Chondrocyte (in vitro differentiated cells): Measurements from ENCODE around the gene IRF2BP2. TPM values are rescaled to one million over a fixed set of nuclear protein-coding genes. Genes with fewer than 3 reads are reported as not detected.

Experiments
- DNase-seq: peaks from one replicate; pipeline ENCODE4 v3.0.0; 2021; ENCODE audit warnings: mixed read lengths, low spot score
- H3K27ac Mint-ChIP-seq: one replicate; pipeline ENCODE4 v1.8.0; 2021; ENCODE audit warnings: mild to moderate bottlenecking, moderate library complexity, mixed read lengths; ENCODE audit not compliant: unreplicated experiment
- H3K27me3 Mint-ChIP-seq: 2 replicates; pipeline ENCODE4 v1.8.0; 2021; ENCODE audit warnings: low read depth, mixed read lengths
- H3K36me3 Mint-ChIP-seq: 2 replicates; pipeline ENCODE4 v1.8.0; 2021; ENCODE audit warnings: low read depth, mixed read lengths
- H3K4me1 Mint-ChIP-seq: 2 replicates; pipeline ENCODE4 v1.8.0; 2021; ENCODE audit warnings: low read depth, mild to moderate bottlenecking, mixed read lengths
- H3K4me3 Mint-ChIP-seq: one replicate; pipeline ENCODE4 v1.8.0; 2021; ENCODE audit warnings: mild to moderate bottlenecking, moderate library complexity, mixed read lengths; ENCODE audit not compliant: unreplicated experiment
- H3K9me3 Mint-ChIP-seq: 2 replicates; pipeline ENCODE4 v1.8.0; 2021; ENCODE audit warnings: low read depth, mixed read lengths
- CTCF ChIP-seq: fragments of 200-600 bp; sonication (generic); IDR thresholded peaks from 2 replicates; pipeline ENCODE4 v1.5.0; 2021; ENCODE audit warnings: antibody characterized with exemption, mild to moderate bottlenecking, moderate library complexity
- total RNA-seq: library from RNA; stranded (reverse); gene quantifications from 3 replicates; pipeline ENCODE4 v1.2.1, GENCODE V29; 2021

Gene IRF2BP2
- total RNA-seq, 1 donor from 2014 or later: 70.5 TPM

DNA sequence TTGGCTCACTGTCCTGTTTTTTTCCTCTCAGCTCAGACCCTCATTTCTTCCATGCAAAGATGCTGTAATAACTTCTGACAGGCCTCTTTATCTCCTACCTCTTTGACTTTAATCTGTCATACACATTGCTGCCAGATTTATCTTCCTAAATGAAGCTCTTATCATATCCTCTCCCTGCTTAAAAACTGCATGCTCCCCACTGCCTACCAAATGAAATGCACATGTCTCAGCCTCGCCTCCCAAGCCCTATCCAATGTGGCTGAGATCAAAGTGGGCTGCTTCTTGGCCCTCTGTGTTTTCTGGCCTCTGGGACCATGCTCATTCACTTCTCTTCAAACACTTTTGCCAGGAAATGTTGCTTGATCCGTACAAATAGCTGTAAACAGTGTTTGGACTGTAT lies 38.3 kb downstream of the IRF2BP2 start:
- Mint-ChIP-seq H3K9me3 (no peaks in the 10 kb centered on the region), H3K4me3 (no peak overlapping the region), H3K27ac (no peak overlapping the region), H3K36me3 (no peaks in the 10 kb centered on the region), H3K27me3 (no peaks in the 10 kb centered on the region), H3K4me1 (no peaks in the 10 kb centered on the region)
- TF ChIP-seq CTCF: no peak
- DNase-seq: no peak

GRCh38 chr1:234570329-234571120 lies 39.5 kb downstream of the IRF2BP2 start:
- Mint-ChIP-seq H3K4me1 (no peaks in the 10 kb centered on the region), H3K27me3 (no peaks in the 10 kb centered on the region), H3K9me3 (no peaks in the 10 kb centered on the region), H3K4me3 (no peak overlapping the region), H3K36me3 (no peaks in the 10 kb centered on the region), H3K27ac (no peak overlapping the region)
- no peak for TF ChIP-seq CTCF
- DNase-seq: no peak

GRCh38 chr1:234568345-234568744 lies 41.6 kb downstream of the IRF2BP2 start:
- H3K9me3 Mint-ChIP-seq: no peaks in the 10 kb centered on the region
- no peaks in the 10 kb centered on the region for H3K27me3 Mint-ChIP-seq
- no peak overlapping the region for H3K27ac Mint-ChIP-seq
- no peak for TF ChIP-seq CTCF
- H3K36me3 Mint-ChIP-seq: no peaks in the 10 kb centered on the region
- H3K4me1 Mint-ChIP-seq: peaks cover 13% of the 10 kb centered on the region
- DNase-seq: no peak
- H3K4me3 Mint-ChIP-seq: no peak overlapping the region

DNA sequence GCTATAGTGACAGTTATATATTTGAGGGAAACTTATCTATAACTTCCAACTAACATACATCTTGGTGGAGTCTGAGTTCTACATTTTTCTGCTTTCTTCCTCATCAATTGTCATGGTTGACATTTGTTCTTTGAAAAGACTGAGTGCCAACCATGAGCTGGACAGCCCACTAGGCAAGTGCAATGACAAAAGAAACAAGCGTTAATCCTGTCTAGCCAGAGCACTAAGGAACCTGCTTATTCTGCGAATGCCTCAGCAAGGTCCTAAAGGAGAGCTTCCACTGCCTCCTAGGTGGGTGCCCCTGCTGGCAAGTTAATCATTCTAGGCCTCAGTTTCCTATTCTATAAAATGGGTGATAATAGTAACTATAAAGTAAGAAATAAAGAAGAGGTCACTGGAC lies 44.8 kb downstream of the IRF2BP2 start:
- H3K4me1 Mint-ChIP-seq: peaks cover 13% of the 10 kb centered on the region
- no peaks in the 10 kb centered on the region for H3K9me3 Mint-ChIP-seq
- H3K27me3 Mint-ChIP-seq: no peaks in the 10 kb centered on the region
- H3K27ac Mint-ChIP-seq: no peak overlapping the region
- TF ChIP-seq CTCF: no peak
- no peaks in the 10 kb centered on the region for H3K36me3 Mint-ChIP-seq
- DNase-seq: no peak
- H3K4me3 Mint-ChIP-seq: no peak overlapping the region

- no peak for TF ChIP-seq CTCF
- DNase-seq: no peak
- Mint-ChIP-seq H3K36me3 (no peaks in the 10 kb centered on the region), H3K4me1 (peaks cover 13% of the 10 kb centered on the region), H3K27me3 (no peaks in the 10 kb centered on the region), H3K27ac (peak overlapping the region; percentile 91), H3K4me3 (no peak overlapping the region), H3K9me3 (no peaks in the 10 kb centered on the region)
Measured at GRCh38 chr1:234564035-234565029, 45.6 kb downstream of the IRF2BP2 start.
